Transverse colon (tissue), 4 donors: ENCODE data around the gene YWHAH. TPM values are rescaled to one million over a fixed set of nuclear protein-coding genes. Genes with fewer than 3 reads are reported as not detected.

ENCODE experiments used
- DNase-seq: peaks from one replicate; pipeline ENCODE4 v3.0.0-alpha.2; 2019
- H3K27ac ChIP-seq, 4 donors: fragments of 200-600 bp; sonication (generic); 2 replicates each; pipeline ENCODE4 v1.5.1; 2016 to 2018; ENCODE audit warnings: inconsistent platforms in 4 of 4
- H3K27me3 ChIP-seq: fragments of 200-600 bp; sonication (generic); 2 replicates; pipeline ENCODE4 v1.5.1; 2017; ENCODE audit warnings: inconsistent platforms
- H3K36me3 ChIP-seq, 4 donors: fragments of 200-600 bp; sonication (generic); 2 replicates each; pipeline ENCODE4 v1.5.1; 2017 to 2019; ENCODE audit warnings: inconsistent platforms in 4 of 4
- H3K4me1 ChIP-seq, 4 donors: fragments of 200-600 bp; sonication (generic); 2 replicates each; pipeline ENCODE4 v1.5.1; 2017 to 2020; ENCODE audit warnings: inconsistent platforms in 4 of 4
- H3K4me3 ChIP-seq, 4 donors: fragments of 200-600 bp; sonication (generic); 1 replicate in 1 of 4; 2 replicates in 3 of 4; pipeline versions ENCODE4 v1.5.1 to v1.6.1; 2017 to 2019; ENCODE audit warnings: inconsistent platforms in 4 of 4
- H3K9me3 ChIP-seq, 2 donors: fragments of 200-600 bp; sonication (generic); 2 replicates each; pipeline ENCODE4 v1.5.1; 2017 to 2019; ENCODE audit warnings: inconsistent platforms in 2 of 2
- EP300 ChIP-seq: sonication (generic); formaldehyde crosslinking; IDR thresholded peaks from one replicate; pipeline ENCODE4 v1.6.1; 2017; ENCODE audit warnings: antibody characterized with exemption, low read depth
- POLR2A ChIP-seq: fragments of 450-650 bp; IDR thresholded peaks from one replicate; pipeline ENCODE4 v1.6.1; 2016; ENCODE audit warnings: antibody characterized with exemption, mild to moderate bottlenecking, moderate library complexity
- POLR2AphosphoS5 ChIP-seq, 3 donors: sonication (generic); formaldehyde crosslinking; IDR thresholded peaks; one replicate each; pipeline ENCODE4 v1.6.1; 2016; ENCODE audit warnings: antibody characterized with exemption in 3 of 3
- WGBS, 2 donors: methylation state at CpG; one replicate each; pipeline ENCODE4 v1.1.5; 2018; ENCODE audit warnings: low coverage in 1 of 2; 5-methylcytosine and 5-hydroxymethylcytosine counted together
- in situ Hi-C, 4 donors: fragments of 200-750 bp; cut with MboI; loops; one replicate each; pipeline versions ENCODE4 v1.15.0 to v1.15.1; 2017; ENCODE audit warnings: low sequenced_read_pairs in 3 of 4, low pct_ligation_motif_present in 1 of 4, low pct_unique_long_range_greater_than_20kb in 1 of 4
- intact Hi-C: fragments of 100-400 bp; cut with DNase I; formaldehyde crosslinking; loops from one replicate; pipeline ENCODE4 v1.15.1; 2023; ENCODE audit warnings: low total_unique reads
- total RNA-seq, 4 donors: library from RNA; depleted of rRNA; stranded (reverse); fragments of >200 nt; gene quantifications; one replicate each; pipeline ENCODE4 v1.1.0, GENCODE V29; 2016
- TF ChIP-seq, protein P1 (sequence below), 5 experiments: fragments of 200-600 bp in 3 of 5; fragments of 450-650 bp in 2 of 5; sonication (generic) in 3 of 5; IDR thresholded peaks; 1 replicate in 2 of 5; 2 replicates in 3 of 5; pipeline ENCODE4 v1.5.1; 2016 to 2017; ENCODE audit warnings: antibody characterized with exemption in 5 of 5, inconsistent platforms in 3 of 5, mild to moderate bottlenecking in 2 of 5, moderate library complexity in 1 of 5

YWHAH gene
- total RNA-seq, result 100 to 1,000 TPM in 2 of 4 donors, 10 to 100 TPM in 2; 83.7 to 155 (median 109) TPM

DNA sequence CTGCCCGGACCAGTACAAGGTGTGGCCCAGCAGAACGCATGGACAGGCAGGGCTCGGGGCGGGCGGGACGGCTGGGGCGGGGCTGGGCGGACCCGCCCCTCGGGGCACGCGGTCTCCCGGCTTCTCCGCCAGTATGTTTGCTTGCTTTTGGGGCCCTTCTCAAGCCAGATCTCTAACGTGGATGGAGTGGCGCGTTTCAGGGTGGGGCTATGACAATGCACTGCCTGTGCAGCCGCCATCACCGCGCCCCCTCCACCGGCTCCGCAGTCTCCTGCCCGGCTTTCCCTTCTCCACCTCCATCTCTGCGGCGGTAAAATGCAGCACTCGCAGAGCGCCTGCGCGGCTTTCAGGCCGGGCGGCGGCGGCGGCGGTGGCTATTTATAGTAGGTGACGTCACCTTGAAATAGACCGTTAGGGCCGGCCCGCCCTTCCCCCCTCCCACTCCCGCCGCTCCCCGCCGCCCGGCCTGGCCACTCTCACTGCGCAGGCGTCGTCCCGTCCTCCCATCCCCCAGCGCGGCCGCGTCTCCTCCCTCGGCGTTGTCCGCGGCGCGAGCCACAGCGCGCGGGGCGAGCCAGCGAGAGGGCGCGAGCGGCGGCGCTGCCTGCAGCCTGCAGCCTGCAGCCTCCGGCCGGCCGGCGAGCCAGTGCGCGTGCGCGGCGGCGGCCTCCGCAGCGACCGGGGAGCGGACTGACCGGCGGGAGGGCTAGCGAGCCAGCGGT, at the start of gene YWHAH:
Gene YWHAH, plus strand, starts transcription at position 558 of the 722 bp plus-strand sequence. CDS start 199 bp downstream, outside the sequence.
- WGBS, 2 donors, result 2% methylated on average over 39 of the region's 86 CpGs; no CpG with 5 or more reads in 1 of the 2 donors
- peak within 1 kb of the TSS; percentile 98 to 100 (median 100) for H3K27ac ChIP-seq
- H3K9me3 ChIP-seq, result no peaks in the 10 kb centered on the region
- intact Hi-C loops (no loop called here), in situ Hi-C loops (loop anchor here in 1 of 4 donors (25.0 kb wide), 1 partner anchor 282 kb away; the partner anchor contains the start of gene PISD)
- TF ChIP-seq, protein P1, sequence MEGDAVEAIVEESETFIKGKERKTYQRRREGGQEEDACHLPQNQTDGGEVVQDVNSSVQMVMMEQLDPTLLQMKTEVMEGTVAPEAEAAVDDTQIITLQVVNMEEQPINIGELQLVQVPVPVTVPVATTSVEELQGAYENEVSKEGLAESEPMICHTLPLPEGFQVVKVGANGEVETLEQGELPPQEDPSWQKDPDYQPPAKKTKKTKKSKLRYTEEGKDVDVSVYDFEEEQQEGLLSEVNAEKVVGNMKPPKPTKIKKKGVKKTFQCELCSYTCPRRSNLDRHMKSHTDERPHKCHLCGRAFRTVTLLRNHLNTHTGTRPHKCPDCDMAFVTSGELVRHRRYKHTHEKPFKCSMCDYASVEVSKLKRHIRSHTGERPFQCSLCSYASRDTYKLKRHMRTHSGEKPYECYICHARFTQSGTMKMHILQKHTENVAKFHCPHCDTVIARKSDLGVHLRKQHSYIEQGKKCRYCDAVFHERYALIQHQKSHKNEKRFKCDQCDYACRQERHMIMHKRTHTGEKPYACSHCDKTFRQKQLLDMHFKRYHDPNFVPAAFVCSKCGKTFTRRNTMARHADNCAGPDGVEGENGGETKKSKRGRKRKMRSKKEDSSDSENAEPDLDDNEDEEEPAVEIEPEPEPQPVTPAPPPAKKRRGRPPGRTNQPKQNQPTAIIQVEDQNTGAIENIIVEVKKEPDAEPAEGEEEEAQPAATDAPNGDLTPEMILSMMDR (IDR thresholded peaks at IDR 0.05), result no peak
- TF ChIP-seq EP300, result no peak
- peak; percentile 88 to 99 (median 98) for TF ChIP-seq POLR2AphosphoS5 (IDR thresholded peaks at IDR 0.05)
- peak; percentile 58 for TF ChIP-seq POLR2A
- peaks cover 0 to 9% (median 0%) of the 10 kb centered on the region in 4 donors for H3K36me3 ChIP-seq
- no peaks in the 10 kb centered on the region for H3K27me3 ChIP-seq
- H3K4me3 ChIP-seq, result peak within 1 kb of the TSS; percentile 47 to 93 (median 78)
- DNase-seq, result peak; percentile 98
- H3K4me1 ChIP-seq, result peaks cover 8 to 33% (median 21%) of the 10 kb centered on the region in 4 donors

DNA sequence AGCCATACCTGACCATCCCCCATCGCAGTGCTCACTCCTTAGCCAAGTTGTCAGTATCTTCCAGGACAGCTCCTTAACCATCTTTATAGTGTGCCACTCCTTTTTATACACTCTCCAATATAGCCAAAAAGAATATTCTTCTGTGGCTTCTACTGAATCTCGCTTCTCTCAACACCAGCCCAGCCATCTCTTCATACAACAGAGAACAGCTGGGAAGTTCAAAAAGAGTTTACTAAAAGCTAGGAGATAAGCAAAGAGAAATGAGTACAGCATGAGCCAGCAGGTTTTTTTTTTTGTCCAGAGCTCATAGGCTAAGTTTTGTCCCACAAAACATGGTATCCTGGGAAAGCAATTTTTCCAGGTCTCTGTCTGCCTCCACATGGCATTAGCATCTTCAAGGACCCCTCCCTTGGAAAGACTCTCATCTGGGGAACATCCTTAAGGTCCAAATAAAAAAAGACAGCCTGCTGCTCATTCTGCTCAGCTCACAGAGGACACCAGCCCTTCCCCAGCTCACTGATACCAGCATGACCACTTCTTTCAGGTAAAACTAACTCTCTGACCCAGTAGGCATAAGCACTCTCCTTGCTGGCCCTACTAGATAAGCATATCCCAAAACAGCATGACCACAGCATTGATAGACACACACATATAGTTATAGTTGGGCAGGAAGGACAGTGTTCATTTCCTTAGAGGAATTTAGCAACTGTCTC, 48.8 kb upstream of the YWHAH start:
- 89 to 100% methylated on average over 2 of the region's 2 CpGs for WGBS, 2 donors
- no peak overlapping the region for H3K27ac ChIP-seq
- in situ Hi-C loops (no loop called here), intact Hi-C loops (no loop called here)
- no peaks in the 10 kb centered on the region for H3K4me1 ChIP-seq
- TF ChIP-seq EP300 (no peak), POLR2AphosphoS5 (IDR thresholded peaks at IDR 0.05) (no peak), POLR2A (no peak)
- TF ChIP-seq, protein P1 (IDR thresholded peaks at IDR 0.05), result no peak
- H3K36me3 ChIP-seq, result peaks cover 0 to 33% (median 9%) of the 10 kb centered on the region in 4 donors
- H3K27me3 ChIP-seq, result no peaks in the 10 kb centered on the region
- no peak overlapping the region for H3K4me3 ChIP-seq
- no peaks in the 10 kb centered on the region for H3K9me3 ChIP-seq
- DNase-seq, result no peak

DNA sequence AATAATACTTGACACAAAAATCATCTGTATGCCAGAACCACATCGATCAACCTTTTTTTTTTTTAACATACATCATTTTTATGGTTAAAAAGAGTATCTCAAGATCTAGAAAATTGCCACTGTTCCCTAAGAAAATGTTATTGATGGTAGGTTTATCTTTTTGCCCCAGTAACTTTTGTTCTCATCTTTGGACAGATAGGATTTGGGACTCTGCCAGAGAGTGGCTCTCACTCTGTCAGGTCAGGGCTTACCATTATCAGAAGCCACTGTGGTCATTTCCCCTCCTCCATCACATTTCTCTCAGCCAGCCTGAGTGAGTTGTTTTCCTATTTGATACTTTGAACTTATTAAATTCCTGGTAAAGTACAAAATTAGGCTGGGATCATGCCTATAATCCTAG, 47.9 kb upstream of the YWHAH start:
- H3K4me1 ChIP-seq, result no peaks in the 10 kb centered on the region
- no peak overlapping the region for H3K4me3 ChIP-seq
- TF ChIP-seq, protein P1 (IDR thresholded peaks at IDR 0.05), result no peak
- no peak for TF ChIP-seq POLR2A
- TF ChIP-seq EP300, result no peak
- TF ChIP-seq POLR2AphosphoS5 (IDR thresholded peaks at IDR 0.05), result no peak
- DNase-seq, result no peak
- no peaks in the 10 kb centered on the region for H3K9me3 ChIP-seq
- 97 to 100% methylated on average over 1 of the region's 1 CpG for WGBS, 2 donors
- no peaks in the 10 kb centered on the region for H3K27me3 ChIP-seq
- in situ Hi-C loops (no loop called here), intact Hi-C loops (no loop called here)
- H3K27ac ChIP-seq, result no peak overlapping the region
- H3K36me3 ChIP-seq, result peaks cover 0 to 33% (median 9%) of the 10 kb centered on the region in 4 donors
